Choroid plexus epithelial cell (primary cell): ENCODE data around the gene LRPPRC.

Experiments
- DNase-seq: peaks from one replicate; pipeline ENCODE4 v3.0.0-alpha.2; 2010; ENCODE audit warnings: low read depth
- H3K4me3 ChIP-seq: 2 replicates; pipeline ENCODE4 v1.5.1; 2011; ENCODE audit warnings: low read depth, mild to moderate bottlenecking, control low read depth, low read length, moderate library complexity
- TF ChIP-seq, protein P1 (sequence below): conservative IDR thresholded peaks from 2 replicates; pipeline ENCODE4 v1.5.1; 2011; ENCODE audit warnings: low read depth, mild to moderate bottlenecking, control low read depth, inconsistent platforms, low read length, moderate library complexity

Gene LRPPRC

DNA sequence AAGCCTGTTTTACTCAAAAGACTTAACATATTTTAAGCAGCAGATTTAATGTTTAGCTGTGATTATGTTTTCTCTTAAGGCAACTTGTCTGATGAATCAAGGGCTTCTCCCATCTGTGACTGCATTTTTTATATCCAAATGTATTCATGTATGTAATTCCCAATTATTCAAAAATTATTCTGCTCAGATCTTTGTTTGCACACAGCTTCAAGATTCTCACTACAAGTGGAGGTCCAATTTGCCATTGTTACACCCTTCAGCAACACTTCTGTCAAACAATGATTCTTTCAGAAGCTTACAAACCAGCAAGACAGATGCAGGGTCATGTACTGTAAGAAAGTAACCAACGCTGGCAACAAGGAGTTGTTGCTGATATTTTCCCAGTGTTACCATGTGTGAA lies 5.9 kb upstream of the LRPPRC start:
- no peak overlapping the region for H3K4me3 ChIP-seq
- no peak for DNase-seq
- TF ChIP-seq, protein P1, sequence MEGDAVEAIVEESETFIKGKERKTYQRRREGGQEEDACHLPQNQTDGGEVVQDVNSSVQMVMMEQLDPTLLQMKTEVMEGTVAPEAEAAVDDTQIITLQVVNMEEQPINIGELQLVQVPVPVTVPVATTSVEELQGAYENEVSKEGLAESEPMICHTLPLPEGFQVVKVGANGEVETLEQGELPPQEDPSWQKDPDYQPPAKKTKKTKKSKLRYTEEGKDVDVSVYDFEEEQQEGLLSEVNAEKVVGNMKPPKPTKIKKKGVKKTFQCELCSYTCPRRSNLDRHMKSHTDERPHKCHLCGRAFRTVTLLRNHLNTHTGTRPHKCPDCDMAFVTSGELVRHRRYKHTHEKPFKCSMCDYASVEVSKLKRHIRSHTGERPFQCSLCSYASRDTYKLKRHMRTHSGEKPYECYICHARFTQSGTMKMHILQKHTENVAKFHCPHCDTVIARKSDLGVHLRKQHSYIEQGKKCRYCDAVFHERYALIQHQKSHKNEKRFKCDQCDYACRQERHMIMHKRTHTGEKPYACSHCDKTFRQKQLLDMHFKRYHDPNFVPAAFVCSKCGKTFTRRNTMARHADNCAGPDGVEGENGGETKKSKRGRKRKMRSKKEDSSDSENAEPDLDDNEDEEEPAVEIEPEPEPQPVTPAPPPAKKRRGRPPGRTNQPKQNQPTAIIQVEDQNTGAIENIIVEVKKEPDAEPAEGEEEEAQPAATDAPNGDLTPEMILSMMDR: no peak

DNA sequence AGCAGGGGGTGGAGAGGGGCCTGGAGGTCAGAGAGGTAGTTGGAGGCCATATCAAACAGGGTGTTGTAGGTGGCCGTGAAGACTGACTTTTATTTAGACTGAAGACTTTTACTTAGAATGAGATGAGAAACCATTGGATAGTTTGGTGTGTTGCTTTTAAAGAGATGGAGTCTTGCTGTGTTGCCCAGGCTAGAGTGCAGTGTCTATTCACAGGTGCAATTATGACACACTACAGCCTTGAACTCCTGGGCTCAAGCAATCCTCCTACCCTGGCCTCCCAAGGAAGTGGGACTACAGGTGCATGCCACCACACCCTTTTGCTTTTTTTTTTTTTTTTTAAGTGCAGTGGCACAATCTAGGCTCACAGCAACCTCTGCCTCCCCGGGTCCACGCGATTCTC lies 2.5 kb upstream of the LRPPRC start:
- no peak for DNase-seq
- no peak overlapping the region for H3K4me3 ChIP-seq
- TF ChIP-seq, protein P1: no peak

DNA sequence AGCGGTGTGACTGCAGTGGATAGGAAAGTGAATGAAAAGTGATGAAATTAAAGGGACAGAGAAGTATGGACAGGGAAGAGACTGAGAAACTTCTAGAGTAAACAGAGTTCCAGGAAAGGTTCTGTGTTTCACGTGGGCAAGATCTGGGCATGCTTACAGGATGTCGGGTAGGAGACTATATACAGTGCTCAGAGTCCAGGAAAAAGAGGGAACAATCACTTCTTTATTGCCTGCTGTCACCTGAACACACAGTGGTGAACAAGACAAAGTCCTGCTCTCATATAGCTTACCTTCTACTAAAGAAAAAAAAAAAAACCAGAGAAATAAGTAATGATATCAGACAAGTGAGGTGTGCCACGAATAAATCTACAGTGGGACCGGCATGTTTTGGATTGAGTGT lies 2.4 kb downstream of the LRPPRC start:
- no peak overlapping the region for H3K4me3 ChIP-seq
- TF ChIP-seq, protein P1: no peak
- no peak for DNase-seq

DNA sequence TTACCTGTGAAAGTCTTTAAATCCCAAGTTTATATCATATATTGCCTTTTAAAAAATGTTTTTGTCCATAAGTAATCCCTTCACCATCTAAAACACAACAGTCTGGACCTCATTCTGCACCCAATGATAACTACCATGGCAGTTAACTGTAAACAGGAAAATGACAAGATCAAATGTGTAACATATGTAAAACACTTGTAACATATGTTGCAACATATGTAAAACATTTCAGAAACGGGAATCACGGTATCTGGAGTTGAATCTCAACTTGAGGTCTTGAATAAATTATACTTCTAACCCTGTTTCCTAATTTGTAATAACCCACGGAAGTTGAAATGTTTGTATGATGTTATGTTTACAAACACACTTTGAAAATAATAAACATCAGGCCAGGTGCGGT lies 6.2 kb downstream of the LRPPRC start:
- no peak overlapping the region for H3K4me3 ChIP-seq
- TF ChIP-seq, protein P1: no peak
- DNase-seq: no peak

DNA sequence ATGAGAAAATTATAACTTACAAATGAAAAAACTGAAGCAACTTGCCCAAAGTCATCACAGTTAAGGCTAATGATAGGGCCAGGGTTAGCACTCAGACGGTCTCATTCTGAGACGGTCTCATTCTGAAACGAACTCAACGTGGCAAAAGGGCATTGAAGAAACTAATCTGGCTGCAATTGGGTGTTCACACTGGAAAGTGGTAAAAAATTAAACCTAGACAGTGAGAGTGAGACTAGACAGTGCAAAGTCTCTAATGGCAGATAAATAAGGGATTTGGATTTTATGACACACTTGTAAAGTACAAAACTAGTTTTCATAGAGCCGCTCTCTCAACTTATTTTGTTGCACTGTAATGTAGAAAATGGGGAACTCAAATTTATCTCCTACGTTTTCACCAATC lies 9.2 kb downstream of the LRPPRC start:
- TF ChIP-seq, protein P1: no peak
- no peak overlapping the region for H3K4me3 ChIP-seq
- no peak for DNase-seq

DNA sequence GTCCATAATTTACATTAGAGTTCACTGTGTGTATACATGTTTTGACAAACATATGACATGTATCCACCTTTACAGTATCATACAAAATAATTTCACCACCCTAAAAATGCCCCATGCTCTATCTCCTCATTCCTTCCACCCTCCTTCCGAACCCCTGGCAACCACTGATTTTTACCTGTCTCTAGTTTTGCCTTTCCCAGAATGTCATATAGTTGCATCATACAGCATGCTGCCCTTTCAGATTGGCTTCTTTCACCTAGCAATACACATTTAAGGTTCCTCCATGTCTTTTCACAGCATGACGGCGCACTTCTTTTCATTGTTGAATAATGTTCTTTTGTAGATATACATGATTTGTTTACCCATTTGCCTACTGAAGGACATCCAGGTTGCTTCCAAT lies 10.4 kb downstream of the LRPPRC start:
- no peak for DNase-seq
- TF ChIP-seq, protein P1: no peak
- no peak overlapping the region for H3K4me3 ChIP-seq

DNA sequence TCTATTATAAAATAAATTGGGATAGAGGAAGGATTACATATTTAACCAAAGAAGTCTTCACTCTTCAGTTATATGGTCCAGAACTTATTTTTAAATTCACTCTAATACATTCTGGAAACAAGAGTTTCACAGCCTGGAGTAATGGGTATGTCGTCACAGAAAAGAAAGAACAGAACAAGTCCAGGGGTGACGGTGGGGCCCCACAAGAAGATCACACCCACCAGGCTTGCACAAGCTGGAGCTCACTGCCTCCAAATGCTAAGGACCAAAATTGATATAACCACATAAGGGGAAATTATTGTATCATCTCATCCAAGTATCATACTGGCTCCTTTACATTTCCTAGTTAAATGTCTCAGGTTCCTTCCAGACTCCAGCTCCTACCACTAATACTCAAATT lies 11.3 kb downstream of the LRPPRC start:
- DNase-seq: no peak
- TF ChIP-seq, protein P1: no peak
- no peak overlapping the region for H3K4me3 ChIP-seq
